Activated naive CD4-positive, alpha-beta T cell (primary cell): Measurements from ENCODE around the gene RSPRY1.

Experiments
- DNase-seq, 4 experiments: peaks; one replicate each; lab custom pipeline; 2025; lab: John Stamatoyannopoulos, UW

The RSPRY1 gene

DNA sequence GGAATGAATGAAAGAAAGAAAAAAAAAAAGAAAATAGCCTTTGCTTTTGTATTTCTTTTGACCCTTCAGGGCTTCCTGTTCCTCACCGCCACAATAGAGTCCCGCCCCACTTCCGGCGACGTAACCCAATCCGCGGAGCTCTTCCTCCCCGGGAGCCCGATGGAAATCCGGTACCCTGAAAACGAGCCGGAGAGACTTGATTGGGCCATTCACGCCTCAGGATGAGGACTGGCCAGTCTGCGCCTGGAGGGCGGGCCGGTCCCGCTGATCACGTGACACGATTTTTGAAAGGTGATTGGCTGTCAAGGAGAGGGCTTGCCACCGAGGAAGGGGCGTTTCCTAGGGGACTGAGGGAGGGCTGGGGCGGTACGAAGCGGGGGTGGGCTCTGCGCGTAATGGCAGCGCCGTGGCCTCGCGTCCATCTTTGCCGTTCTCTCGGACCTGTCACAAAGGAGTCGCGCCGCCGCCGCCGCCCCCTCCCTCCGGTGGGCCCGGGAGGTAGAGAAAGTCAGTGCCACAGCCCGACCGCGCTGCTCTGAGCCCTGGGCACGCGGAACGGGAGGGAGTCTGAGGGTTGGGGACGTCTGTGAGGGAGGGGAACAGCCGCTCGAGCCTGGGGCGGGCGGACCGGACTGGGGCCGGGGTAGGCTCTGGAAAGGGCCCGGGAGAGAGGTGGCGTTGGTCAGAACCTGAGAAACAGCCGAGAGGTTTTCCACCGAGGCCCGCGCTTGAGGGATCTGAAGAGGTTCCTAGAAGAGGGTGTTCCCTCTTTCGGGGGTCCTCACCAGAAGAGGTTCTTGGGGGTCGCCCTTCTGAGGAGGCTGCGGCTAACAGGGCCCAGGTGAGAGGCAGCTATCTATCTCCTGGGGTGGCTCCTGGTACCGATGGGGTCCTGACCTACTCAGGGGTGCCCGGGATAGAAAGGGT is at the start of gene RSPRY1, which contains the start of gene PSME3IP1:
Gene RSPRY1 (plus strand): TSS at position 385 of the 927 bp plus-strand sequence. CDS start 18,330 bp downstream, outside the sequence.
Gene PSME3IP1 (minus strand): TSS at position 95 of the 927 bp plus-strand sequence. CDS start 12,185 bp downstream, outside the sequence.
- DNase-seq, result peak; percentile 84 to 96 (median 95)

DNA sequence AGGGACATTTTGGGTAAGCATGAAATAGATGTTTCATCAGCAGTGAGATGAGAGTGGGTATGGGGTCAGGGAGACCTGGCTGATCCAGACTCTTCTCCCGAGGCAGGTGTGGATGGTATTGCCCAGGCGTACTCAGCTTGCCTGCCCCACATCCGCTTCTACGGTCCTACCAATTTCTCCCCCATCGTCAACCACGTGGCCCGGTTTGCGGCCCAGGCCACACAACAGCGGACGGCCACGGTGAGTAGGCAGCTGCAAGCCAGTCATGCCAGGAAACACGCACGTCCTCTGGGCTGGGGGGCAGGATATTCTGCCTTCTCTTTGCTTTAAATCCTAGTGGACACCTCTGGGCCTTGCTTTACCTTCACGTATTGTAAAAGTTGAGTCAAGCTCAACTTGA is 49.1 kb upstream of the RSPRY1 start:
- DNase-seq, result no peak

DNA sequence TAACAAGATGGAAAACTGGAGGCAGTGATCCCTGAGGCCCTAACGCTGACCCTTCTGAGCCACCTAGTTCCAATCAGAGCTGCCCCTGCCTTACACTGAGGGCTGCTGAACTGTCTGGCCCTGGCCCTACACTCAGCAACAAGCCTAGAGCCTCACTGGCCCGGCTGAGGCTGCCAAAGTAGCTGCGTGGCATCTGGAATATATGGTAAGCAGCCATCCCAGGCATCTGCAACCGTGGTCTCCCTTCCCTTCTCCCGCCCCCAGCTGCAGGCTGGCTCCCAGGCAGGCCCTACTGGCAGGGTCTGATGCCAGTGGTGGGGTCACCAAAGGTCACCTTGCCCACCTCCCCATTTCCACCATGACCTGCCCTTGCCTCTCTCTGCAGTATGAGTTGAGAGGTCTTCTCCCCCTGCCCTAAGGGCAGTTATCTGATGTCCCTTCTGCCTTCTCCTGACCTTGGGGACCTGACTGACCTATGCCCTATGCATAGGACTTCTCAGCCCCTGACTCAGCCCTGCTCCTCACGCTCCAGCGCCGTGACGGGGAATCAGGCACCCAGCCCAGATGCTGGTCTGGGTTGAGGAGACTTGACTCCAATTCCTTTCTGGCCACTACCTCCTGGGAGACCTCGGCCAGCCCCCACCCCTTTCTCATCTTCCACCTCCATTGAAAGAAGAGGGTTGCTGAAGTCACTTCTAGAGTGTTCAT is 48.4 kb upstream of the RSPRY1 start:
- no peak for DNase-seq

DNA sequence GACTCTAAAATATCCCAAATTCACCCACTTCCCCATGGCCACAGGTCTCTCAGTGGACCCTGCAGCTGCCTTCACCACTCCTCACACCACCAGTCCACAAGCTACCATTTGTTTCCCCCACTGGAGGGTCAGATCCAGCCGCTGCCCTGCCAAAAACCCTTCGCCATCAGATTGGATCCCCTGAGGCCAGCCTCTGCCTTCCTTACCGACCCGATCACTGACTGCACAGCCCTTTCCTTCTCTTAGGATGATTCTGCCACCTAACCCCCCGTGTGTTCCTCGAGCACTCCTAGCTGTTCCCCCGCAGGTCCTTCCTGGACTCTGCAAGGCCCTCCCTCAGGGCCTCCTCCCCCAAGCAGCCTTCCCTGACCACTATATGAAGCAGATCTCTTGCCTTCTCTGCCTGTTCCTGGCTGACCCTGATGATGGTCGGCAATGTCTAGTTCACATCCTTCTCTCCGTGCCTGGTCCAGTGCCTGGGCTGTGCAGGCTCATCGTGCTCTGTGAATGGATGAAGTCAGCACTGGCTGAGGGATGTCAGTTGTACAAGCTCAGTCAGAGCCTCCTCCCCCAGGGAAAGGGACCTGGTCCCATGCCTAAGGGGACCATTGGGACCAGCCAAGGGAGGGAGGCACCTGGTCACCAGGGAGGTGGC is 47.7 kb upstream of the RSPRY1 start:
- no peak for DNase-seq

DNA sequence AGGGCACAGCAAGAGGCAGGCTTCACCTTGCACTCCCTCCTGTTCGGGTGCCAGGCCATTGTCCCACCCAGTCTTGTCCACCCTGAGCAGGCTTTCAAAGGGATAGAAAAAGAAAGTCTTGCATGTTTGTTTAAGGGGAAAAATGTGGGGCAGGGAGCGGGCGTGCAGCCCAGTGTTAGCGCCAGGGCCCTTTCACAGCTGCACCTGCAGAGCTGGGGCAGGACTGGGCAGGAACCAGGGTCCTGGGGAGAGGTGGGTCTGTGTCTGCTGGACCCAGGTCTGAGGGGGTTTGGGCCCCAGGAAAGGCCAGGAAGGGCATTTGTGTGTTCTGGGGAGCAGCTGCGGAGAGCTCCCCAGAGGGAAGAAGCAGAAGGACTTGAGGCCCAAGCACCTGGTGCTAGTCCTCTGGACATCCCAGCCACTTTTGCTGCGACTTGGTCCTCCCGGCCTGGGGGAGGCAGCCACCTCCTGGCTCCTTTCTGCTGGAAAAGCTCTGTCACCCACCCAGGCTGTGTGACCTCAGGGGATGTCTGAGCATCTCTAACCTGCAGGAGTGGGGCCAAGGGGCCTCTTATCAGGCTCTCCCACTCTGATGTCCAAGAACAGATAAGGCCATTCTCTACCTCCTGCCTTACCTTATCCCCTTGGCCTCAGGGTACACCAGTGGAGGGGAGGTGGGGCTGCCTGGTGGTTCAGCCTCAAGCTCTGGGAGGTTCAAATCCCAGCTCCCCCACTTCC is 45.0 kb upstream of the RSPRY1 start:
- no peak for DNase-seq

DNA sequence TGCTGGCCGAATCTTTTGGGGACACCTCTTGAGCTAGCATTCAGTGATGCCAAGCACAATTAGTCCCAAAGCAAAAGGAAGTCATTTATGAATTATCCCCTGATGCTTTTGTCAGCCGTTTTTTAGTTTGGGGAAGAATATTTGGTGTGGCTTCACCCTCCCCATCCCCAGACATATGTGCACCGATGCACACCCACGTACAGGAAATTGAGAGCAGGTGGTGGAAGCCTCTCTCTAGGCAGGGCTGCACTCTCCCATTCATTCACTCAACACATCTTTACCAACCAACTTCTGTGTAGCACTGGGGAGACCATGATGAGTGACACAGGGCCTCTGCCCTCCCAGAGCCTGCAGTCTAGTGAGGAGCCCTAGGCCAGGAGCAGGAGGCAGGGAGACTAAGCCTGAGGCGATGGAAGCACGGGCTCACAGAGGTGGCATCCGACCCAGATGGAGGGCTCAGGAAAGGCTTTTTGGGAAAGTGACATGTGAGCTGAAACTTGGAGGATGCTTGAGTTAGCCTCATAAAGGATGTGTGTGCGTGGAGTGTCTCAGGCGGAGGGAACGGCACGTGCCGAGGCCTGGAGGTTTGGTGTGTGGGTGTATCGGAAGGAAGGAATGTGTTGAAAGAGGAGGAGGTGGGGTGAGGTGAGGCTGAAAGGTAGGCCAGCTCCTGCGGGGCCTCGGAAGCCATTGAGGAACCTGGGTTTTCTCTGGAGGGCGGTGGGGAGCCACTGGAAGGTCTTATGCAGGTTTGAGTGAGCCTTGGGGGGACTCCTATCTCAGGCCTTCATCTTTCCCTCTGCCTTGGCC is 44.1 kb upstream of the RSPRY1 start:
- DNase-seq, result peak in 1 of 4 experiments; percentile 12

DNA sequence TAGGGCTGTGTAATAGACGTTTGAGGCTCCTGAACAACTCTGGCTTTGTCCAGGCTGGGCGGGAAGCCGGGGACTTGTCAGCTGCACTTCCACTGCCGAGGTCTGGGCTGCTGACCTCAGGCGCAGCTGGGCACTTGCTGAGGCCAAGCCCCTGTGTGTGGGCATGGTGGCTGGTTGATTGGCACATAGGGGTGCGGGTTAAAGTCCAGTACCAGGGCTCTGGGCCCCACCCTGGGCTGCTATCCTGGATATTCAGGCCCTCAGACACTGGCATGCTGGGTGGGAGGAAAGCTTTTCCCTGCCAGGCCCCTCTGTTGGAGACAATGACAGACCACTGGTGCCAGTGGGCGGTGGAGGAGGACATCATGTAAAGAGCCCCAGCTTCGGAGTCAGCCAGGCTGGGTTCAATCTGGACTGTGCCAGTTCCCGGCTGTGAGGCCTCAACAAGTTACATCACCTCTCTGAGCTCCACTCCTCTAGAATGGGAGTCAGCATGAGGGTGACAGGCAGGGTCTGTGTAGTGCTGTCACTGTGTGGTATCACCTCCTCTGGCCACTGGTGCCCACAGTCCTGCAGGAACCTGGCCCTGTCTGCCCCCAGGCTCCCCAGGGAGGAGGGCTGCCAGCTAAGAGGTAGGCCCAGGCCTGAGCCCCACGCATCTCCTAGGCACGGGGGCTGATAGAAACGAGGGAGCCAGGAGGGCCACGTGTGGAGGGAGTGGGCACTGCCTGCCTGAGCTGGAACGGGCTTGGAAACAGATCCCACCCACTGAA is 42.8 kb upstream of the RSPRY1 start:
- DNase-seq, result no peak

DNA sequence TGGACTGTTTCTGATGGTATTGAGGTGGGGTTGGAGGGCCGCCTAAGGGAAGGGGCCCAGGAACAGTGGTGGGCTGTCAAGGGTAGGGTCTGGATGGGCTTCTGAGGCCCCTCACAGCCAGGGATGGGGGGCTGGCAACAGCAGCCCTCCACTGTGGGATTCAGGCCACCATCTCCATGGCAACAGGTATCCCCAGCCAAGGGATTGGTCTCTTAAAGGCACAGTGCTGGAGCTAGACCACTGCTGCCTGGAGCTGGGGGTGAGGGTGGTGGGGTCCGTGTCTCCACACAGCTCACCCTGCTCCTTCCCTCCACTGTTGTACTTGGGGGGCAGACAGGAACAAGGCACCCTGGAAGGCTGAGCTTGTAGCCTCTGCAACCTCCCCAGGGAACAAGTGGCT is 42.1 kb upstream of the RSPRY1 start:
- DNase-seq, result no peak

DNA sequence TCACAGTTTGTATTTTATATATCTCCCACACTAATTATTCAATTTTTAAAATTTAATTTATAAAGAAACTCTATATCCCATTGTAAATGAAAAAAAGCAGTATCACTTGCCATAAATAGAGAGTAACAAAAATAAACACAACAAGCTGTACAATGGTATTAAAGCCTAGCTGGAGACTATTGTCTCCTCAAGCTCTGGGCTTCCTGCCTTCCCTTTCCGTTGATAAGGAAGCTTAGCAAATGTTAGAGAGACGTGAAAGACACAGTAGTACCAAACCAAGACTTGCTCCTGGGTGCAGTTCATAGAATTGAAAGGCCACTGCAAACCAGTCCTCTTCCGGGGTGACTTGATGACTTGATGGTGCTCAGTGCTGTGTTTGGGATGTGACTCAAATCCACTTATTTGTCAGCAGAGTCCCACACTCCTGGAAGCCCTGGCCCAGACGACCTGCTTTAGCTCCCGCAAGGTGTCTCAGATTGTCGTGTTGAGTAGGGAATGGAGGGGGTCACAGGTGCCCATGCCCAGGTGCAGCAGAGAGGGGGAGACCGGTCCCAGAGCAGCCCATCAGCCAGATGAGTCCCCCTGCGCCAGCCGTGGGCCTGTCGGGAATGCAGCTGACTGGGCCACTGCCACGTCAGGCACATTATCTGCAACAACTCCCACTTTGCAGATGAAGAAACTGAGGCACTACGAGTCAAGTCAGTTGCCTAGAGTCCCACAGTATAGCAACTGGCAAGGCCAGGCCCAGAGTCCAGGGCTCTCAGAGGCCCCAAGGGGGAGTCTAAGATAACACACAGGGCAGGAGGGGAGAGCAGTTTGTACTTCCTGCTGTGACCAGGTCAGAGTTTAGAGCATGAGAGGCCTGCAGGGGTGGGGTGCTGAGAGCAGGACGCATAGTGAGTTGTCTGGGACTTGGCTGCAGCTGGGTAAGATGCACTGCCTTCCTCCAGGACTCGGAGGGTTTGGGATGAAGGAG is 40.8 kb upstream of the RSPRY1 start:
- DNase-seq, result no peak

DNA sequence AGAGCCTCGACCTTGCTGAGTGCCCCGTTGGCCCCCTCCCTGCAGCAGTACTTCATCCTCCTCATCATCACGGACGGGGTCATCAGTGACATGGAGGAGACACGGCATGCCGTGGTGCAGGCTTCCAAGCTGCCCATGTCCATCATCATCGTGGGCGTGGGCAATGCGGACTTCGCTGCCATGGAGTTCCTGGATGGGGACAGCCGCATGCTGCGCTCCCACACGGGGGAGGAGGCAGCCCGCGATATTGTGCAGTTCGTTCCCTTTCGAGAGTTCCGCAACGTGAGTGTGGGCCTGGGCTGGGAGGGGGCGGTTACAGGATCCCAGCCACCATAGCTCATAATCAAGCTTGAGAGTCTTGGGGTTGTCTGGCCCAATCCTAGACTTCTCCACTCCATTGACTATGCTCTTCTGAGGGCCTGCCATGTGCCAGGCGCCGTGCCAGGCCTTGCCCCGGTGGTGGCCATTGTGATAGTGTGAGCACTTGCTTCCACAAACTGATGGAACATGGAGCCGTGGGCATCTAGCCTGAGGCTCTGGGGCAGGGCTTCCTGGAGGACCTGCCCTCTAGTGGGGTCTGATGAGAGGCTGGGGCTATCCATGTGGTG is 40.0 kb upstream of the RSPRY1 start:
- no peak for DNase-seq

DNA sequence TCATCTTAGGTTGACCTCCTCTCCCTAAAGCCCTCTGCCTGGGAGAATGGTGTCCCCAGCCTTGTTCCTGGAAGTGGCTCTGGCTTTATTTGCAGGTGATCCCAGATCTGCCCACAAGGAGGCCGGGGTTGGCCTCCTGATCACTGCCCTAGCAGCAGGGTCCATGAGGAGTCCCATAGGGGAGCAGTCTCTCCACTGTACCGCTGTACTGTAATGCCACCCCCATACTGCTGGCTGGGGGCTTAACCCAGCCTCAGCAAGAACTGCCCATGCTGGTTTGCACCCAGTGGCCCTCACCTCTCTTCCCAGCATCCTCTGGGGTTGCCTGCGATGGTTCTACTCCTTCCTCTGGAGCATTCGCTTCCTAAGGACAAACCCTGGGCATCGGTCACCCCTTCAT is 39.4 kb upstream of the RSPRY1 start:
- no peak for DNase-seq

DNA sequence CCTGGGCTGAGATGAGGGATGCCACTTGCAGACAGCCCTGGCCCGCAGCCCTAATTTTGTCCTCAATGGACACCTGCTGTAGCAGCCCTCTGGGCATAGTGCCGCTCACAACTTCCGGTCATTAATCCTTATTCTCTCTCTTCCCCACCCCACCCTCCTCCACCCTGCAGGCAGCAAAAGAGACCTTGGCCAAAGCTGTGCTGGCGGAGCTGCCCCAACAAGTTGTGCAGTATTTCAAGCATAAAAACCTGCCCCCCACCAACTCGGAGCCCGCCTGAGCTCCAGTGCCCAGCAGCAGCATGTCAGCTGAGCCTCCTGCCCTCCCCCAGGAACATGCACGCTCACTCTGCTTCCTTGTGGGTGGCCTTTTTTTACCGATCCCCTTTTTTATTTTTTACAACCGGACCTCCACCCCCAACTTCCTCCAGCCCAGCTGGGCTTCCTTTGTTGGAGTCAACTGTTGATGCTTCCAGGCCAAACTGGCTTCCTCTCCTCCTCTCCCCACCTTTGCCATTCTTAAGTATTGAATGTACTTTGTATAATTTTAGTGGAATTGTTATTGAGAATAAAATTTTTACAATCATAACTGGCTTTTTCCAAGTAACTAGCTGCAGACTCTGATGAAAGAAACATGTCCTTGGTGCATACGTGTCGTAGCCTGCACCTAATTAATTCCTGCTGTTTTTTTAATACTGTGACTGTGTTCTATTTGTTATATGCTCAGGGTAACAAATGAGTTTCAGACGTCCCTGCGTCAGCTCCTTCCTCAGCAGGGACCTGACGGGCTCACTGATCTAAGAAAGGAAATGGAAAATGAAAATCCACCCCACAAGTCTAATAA is 38.5 kb upstream of the RSPRY1 start:
- DNase-seq, result no peak

DNA sequence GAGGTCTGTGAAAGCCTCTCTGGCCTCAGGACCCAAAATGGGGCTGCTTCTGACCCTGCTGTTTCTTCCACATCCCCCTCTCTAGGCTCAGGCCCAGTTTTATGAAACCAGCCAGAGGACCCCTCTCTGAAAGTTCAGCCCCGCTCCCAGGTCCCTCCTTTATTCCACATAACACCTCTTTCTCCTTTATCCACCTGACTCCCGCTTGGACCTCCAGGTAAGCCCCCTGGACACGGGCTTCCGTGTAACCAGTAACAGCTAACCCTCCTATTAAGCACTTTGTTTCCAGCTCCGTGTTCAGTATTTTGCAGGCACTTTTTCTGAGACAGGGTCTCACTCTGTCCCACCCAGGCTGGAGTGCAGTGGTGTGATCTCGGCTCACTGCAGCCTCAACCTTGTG is 37.6 kb upstream of the RSPRY1 start:
- DNase-seq, result no peak

DNA sequence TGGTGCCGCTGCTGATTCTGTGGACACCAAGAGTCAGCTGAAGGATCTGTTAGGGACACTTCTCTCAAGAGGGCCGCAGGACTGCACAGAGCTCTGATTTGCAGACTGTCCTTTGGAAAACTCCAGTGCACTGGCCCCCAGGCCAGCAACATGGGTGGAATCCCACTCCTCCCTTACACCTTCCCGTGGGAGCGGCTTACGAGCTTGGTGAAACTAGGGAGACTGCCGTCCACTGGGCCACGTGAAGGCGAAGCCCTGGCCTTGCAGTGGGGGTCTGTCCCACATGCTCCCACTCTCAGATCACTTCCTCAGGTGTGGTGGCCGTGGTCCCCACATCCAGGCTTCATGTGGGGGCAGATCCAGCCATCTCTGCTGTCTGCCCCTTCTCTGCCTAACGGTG is 36.7 kb upstream of the RSPRY1 start:
- no peak for DNase-seq

DNA sequence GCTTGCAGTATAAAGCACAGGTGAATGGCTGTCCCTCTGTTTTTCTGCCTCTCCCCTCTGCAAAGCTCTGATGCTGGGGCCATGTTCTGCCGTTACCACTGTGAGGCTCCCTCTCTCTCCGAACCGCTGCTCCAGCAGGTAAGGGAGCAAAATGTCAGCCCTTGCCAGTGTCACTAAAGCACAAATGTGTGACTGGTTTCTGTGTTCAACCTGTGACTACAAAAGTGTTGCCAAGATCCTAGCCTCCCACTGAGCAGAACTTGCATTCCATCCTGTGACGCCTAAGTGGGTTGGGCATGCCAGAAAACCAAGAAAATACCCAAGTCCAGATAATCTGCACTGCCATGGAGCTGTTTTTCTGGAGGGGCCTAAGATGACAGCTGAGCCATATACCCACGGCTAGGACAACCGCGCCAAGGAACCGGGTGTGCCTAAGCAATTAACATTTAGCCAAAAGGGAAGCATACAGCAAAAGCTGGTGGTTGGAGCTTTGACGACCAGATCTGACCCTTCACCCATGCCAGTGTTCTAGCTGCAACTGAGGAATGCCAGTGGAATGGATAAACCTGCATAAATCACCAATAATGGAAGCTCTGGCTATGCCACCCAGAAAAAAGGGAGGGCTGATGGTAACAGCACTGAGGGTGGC is 35.3 kb upstream of the RSPRY1 start:
- no peak for DNase-seq

DNA sequence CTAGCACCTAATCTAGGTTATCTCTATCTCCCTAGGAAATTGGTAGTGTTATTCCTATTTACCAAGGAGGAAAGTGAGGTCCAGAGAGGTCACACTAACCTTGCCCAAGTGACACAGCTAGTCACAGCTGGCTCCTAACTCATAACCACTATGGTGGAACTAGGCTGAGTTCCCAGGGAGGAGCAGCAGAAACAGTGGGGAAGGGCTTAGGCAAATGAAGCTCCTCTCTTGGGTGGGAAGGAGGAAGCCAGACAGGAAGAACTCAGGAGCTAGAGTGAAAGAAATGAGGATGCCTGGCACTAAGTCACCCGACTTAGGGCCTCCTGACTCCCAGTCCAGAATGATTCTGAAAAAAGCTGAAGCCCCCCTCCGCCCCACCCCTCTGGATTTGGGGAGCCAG is 34.8 kb upstream of the RSPRY1 start:
- no peak for DNase-seq
